GM21526 (cell line): ENCODE results near the gene FETUB.

Experiments used
- ATAC-seq: cut with Tn5 transposase; IDR thresholded peaks from one replicate; pipeline ENCODE4 v1.9.1; 2021; ENCODE audit warnings: moderate library complexity; ENCODE audit not compliant: unreplicated experiment, low FRiP score

The FETUB gene, protein sequence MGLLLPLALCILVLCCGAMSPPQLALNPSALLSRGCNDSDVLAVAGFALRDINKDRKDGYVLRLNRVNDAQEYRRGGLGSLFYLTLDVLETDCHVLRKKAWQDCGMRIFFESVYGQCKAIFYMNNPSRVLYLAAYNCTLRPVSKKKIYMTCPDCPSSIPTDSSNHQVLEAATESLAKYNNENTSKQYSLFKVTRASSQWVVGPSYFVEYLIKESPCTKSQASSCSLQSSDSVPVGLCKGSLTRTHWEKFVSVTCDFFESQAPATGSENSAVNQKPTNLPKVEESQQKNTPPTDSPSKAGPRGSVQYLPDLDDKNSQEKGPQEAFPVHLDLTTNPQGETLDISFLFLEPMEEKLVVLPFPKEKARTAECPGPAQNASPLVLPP

DNA sequence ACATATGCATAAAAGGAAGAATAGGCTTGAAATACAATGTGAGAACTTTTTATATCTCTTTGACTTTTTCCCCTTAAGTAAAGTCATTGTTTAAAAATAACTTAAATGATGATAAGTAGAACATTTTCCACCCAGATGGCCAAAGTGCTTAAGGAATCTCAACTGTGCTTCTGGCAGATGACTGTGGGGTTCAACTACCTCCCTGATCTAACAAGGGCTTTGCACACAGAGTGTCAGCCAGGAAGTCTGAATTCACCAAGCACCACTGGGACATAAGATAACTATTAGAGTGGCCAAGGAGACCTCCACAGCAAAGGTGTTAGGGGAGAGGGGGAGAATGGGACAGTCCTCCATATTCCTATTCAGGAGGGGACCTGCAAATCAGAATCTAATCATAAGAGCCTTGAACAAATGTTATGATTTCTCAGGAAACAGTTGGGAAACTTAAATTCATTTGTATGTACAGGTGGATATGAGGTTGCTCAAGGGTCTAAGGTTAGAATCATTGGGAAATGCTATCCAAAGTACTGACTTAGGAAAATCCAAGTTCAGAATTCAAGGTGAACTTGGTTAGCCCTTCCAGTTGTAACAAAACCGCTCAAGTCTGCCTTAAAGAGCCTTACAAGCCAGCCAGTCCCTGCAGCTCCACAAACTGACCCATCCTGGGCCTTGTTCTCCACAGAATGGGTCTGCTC is at the start of gene FETUB:
FETUB (plus strand) TSS at position 622 of the 695 bp plus-strand sequence; CDS start at position 684, 62 bp downstream.
- ATAC-seq, result no peak

DNA sequence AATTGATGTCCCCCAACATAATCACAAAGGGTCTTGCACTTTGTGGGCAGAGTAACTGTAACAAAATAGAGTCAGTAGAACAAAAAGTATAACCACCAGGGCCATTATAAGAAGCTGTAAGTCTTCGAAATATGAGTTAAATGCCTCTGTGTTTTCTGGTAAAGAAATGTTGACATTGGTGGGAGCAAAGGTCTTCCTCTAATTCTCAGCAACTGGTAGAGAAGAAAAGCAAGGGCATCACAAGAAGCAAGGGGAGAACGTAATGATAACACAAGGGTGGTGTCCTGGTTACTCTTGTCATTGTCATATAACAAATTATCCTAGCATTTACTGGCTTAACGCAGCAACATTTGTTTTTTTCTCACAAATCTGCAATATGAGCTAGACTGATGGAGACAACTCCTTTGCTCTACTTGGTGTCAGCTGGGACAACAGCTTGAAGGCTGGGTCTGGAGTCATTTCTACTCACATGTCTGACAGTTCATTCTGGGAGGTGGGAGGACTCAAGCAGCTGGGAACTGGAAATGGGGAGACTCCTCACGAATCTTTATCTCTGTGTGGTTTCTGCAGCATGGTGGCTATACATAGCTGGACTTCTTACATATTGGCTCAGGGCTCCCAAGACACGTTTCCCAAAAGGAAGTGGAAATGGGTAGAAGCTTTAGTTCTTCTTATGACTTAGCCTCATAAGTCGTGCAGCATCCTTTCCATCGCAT is 49.5 kb upstream of the FETUB start:
- no peak for ATAC-seq

DNA sequence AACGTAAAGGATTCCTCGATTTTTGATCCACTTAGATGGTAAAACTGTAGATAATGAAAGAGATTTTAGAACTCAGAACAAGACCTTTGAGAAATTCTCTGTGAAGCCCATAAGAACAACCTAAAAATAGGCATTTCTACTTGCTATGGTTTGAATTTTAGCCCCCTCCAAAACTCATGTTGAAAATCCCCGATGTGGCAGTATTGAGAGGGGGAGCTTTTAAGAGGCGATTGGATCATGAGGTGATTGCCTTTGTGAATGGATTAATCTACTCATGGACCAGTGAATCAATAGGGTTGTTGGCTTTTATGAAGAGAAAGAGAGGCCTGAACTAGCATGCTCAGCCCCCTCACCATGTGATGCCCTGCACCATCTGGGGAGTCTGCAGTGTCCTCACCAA is 47.5 kb upstream of the FETUB start:
- no peak for ATAC-seq

DNA sequence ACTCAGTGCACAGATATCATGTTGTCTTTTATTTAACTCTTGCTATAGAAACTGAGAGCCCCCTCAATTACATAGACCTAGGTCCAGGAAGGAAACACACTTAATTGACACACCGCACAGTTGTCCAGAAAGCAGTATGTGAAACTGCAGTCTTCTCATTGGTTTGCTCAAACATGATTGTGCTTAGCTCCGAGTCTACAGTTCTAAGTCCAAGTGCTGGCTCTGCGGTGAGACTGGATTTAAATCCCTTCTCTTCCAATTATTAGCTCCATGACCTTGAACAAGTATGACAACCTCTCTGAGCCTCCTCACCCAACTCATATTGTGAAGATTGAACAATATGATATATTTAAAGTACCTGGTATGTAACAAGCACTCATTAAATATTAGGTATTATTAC is 46.3 kb upstream of the FETUB start:
- no peak for ATAC-seq

DNA sequence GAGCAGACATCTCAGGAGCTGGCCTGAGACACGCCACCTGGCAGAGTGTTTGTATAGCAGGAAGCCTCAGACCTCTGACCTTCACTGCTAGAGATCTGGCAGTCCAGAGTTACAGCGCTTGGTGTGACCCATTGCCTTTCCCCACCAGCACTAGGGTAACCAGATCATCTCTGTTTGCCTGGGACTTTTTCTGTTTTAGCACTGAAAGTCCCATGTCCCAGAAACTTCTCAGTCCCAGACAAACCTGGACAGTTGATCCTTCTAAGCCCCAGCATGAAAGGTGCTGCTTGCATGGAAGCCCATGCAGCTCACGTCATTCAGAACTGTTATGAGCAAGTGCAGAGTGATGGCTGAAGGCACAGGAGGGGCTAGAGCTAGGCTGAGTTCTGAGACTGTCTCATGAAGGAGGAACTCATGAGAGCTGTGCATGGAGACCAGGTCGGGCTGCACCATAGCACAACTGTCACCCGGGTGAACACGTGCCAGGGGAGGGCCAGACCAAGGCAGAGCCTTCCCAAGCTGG is 45.5 kb upstream of the FETUB start:
- no peak for ATAC-seq

DNA sequence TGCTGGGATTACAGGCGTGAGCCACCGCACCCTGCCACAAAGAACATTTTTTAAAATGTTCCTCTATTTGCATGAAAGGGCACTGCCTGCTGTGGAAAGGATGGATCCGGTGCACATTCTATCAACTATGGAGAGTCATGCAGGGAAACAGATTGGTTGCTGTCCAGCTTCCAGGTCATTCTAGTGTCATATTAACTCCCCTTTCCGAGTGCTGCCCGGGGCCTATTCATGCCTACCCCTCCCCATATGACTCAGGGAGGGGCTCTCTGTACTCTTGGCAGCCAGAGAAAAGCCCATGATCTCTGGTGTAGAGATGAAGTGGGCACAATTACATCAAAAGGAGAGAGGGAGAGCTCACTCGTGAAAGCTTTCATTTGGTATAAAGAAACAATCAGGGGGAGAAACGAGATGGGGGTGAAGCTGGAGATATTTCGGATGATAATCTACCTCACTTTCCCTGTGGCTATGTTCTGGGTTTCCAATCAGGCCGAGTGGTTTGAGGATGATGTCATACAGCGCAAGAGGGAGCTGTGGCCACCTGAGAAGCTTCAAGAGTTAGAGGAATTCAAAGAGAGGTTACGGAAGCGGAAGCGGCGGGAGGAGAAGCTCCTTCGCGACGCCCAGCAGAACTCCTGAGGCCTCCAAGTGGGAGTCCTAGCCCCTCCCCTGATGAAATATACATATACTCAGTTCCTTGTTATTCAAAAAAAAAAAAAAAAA is 43.5 kb upstream of the FETUB start:
- no peak for ATAC-seq

DNA sequence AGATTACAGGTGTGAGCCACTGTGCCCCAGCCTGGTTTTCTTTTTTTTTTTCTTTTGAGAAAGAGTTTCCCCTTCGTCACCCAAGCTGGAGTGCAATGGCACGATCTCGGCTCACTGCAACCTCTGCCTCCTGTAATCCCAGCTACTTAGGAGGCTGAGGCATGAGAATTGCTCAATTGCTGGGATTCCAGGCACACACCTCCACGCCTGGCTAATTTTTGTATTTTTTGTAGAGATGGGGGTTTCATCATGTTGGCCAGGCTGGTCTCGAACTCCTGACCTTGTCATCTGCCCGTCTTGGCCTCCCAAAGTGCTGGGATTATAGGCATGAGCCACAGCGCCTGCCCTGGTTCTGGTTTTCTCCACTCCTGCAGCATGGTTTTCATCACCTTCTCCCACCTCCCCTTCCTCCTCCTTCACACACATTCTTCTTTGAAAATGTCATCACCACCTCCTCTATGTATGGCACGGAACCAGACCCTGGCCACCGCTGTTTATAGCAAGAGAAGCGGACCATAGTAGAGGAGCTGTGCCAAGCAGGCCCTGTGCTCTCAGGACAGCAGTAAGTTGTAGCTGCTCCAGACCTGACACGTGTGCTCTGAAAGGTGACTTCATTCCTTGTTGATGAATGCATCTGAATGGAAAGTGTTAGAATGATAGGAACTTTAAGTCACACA is 42.0 kb upstream of the FETUB start:
- no peak for ATAC-seq

DNA sequence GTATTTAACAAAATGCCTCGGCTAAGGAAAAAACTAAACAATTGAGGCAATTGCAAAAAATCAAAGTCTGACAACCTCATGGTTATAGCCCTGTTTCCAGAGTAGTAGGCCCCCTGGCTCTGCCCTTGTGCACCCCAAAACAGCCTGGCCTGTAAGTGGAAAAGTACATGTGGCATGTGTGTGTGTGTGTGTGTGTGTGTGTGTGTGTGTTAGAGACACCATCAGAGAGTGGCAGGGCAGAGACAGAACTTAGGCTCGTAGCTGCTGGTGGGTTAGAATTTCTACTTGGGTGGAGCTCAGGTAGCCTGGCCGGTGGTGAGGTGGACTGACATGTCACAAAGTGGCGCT is 41.4 kb upstream of the FETUB start:
- no peak for ATAC-seq

DNA sequence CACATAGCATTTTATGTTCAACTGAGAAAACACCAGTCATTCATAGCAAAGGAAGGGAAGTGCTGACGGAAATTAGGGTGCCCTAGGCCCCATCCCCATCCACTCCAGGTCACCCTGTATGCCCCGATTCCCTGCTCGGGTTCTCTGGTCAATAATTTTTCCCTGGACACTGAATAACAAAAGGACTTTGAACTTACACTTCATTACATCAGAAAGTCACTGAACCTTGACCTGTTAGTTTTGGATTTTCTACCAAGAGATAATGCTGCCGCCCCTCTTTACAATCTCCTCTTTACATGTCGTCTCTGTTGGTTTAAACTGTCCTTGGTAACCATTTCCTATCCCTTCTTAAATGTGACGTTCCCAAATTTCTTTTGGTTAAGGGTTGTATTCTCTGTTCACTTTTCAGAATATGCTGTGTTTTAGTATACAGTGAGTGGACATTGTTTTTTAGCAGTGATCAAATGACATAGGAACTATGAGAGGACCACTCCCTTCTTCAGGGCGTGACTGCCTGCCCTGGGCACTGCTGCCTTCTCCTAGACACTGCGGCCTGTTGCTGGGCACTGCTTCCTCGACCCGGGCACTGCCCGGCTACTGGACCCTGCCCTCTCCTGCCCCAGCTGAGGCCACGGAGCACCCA is 40.9 kb upstream of the FETUB start:
- ATAC-seq, result no peak

DNA sequence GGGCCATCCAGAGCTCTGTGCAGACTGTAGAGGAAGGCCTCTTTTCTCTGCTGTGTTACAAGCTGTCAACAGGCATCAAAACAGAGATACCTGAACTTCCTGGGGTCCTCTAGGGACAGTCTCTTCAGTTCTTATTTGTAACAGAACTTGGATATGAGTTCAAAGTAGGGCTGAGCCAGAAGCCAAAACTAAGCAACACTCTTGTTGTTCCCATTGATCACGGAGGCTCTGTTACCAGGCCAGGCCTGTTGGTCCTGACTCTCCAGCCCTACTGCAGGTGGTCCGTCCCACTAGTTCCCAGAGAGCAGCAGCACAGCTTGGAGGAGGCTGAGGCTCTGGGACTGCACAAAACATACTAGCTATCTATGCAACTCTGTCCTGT is 40.4 kb upstream of the FETUB start:
- ATAC-seq, result no peak

DNA sequence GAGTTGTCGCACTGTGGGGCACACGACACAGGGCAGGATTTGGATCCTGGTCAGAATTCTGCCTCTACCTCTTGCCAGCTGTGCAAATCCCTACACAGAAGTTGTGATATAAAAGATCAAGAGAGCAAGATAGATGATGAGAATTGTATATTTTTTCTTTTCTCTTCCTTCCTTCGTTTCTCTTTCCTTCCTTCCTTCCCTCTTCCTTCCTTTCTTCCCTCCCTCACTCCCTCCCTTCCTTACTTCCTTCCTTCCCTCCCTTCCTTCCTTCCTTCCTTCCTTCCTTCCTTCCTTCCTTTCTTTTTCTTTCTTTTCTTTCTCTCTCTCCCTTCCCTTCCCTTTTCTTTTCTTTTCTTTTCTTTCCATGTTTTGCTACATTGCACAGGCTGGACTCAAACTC is 39.3 kb upstream of the FETUB start:
- ATAC-seq, result no peak

DNA sequence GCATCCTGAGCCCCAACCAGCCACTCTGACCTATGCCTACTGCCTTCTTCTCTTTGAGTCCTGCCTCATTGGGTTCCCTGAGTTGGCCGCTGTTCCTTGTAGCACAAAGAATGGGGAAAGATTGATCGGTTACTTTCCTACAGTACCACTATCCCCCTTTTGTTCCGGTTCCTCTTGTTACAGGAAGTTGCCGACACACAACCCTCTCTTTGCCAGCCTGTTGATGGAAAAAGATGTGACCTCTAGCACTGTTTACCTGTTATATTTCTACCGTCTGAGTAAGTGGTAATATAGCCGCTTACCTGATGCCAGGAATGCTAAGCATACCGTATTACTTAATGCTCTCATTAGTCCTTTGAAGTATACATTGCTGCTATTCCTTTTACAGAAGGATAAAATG is 37.0 kb upstream of the FETUB start:
- no peak for ATAC-seq

DNA sequence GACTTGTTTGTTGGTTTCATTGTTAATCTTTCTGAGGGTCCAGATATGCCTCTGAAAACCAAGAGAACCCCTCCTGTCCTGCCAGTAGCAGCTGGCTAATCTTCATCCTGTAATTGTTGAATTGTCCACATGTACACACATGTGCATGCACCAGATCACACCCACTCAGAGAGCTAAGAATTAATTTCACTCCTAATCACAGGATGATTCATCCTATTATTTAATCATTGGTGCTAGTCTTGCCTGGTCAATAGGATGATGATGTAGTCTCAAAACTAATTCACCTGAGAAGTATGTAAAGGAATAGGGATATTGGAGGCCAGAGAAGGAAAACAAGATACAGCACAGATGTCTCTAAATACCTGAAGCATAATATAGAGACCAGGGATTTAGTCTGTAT is 35.1 kb upstream of the FETUB start:
- ATAC-seq, result no peak

DNA sequence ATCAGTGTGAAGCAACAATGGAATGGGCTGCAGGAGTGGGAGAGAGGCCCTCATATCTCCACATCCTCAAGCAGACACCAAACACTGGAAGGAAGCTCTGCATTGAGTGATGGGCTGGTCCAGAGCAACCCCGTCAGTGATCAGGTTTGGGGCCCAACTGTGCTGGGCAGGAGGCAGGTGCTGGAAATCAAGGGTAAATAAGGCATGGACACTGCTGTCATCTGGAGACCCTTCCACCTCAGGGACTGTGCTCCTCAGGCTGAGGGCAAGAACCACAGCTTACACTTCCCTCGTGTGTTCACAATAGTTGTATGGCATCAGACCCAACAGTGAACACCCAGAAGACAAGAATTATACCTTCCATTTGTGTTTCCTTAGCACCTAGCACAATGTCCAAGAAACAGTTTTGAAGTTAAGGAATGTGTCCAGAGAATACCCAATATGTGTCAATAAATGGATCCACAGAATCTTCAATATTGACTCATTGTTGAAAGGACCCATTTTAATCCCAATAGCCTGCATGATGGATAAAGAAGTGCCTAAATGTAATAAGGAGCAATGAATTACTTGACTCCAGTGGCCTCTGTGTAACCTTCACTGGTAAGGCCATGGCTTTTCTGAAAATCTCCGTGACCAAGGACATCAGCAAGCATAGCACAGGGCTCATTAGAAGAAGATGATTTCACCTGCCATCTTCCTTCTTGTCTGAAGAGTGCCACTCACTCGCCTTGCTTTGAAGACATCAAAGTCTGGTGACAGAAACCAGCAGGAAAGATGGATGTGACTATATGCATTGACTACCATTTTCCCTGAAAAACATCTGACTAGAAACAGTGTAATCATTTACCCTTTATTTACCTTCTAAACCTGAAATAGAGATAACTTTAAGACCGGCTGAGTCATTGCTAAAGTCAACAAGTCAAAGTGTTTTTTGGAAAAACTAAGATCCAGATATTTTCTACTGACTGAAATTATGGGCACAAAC is 34.3 kb upstream of the FETUB start:
- no peak for ATAC-seq

DNA sequence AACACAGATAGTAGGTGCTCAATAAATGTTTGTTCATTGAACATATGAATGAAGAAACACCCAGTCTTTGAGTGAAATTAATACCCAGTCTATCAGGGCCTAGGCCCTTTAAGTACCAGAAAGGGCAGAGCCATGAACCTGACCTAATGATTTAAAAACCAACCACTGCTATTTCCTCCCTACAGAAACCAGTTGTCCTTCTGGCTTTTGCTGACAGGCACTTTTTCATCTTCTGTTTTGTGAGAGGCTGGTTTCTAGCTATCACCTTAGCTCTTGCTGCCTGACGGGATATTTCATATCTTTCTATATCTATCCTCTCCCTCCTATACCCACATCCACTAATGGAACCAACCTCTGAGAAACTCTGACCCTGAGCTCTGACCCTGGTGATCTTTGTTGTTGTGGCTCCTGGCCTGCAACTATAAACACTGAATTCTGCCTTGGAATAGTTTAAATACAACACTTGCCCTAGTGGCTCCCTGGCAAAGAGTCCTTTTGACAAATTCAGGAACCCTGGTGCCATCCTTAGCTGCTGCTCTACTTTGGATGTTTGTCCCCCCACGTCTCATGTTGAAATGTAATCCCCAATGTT is 31.5 kb upstream of the FETUB start:
- ATAC-seq, result no peak

DNA sequence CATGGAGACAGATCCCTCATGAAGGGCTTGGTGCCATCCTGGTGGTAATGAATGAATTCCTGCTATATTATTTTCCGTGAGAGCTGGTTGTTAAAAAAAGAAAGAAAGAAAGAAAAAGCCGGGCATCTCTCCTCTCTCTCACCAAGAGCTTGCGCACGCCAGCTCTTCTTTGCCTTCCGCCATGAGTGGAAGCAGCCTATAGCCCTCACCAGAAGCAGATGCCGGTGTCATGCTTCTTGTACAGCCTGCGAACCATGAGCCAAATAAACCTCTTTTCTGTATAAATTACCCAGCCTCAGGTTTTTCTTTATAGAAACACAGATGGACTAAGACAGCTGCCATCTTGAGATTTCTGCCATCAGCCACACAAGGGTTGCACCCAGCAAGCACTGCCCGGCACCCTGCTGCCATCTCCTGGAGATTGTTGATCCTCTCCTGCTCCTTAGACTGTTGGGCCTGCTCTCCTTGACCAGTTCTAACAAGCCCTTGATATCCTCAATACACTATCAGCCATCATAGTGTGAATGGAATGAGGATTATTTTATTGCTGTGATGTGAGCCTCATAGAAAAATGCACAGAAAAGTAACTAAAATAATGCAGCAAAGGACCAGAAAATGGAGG is 30.8 kb upstream of the FETUB start:
- no peak for ATAC-seq

DNA sequence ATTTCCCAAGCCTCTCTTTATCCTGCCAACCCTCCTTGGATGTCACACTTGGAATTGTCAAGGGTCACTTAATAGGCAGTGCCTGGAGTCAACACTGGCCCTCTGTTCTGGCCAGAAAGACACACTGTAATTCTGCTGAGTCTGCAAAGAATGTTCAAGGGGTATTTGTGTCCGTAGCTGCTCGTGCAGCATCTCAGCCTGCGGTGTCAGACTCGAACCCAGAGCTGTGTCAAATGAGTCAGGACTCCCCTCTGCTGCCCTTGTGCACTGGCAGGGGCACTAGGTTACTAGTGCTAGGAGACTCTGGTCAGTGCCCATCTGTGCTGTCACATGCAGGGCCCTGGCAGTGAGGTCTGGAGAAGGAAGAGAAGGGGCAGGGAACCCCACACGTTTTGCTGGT is 28.1 kb upstream of the FETUB start:
- ATAC-seq, result no peak
